ENCODE data around the gene RETREG1. TPM values are rescaled to one million over a fixed set of nuclear protein-coding genes. Genes with fewer than 3 reads are reported as not detected.

RETREG1 gene
- total RNA-seq, 1 experiment from 2014 or later, result 3.4 TPM

GRCh38 chr5:16602182-16602581, 14.6 kb downstream of the RETREG1 start:
- Histone ChIP-seq H2BK5ac (ENCODE audit: insufficient read length, low read length) (no peak overlapping the region), H3K9ac (ENCODE audit: extremely low read depth, insufficient read length, low read length) (no peak overlapping the region), H3K4me1 (ENCODE audit: insufficient read depth, low read length) (peaks cover 6% of the 10 kb centered on the region; the same call in 1 of the 2 replicates), H3K27me3 (ENCODE audit: insufficient read depth, low read length) (no peaks in the 10 kb centered on the region), H3K79me2 (ENCODE audit: insufficient read depth, low read length) (no peaks in the 10 kb centered on the region), H4K8ac (replicated peaks; ENCODE audit: insufficient read length, low read depth, low read length) (no peak overlapping the region), H2AK5ac (ENCODE audit: insufficient read length, low read length) (no peak overlapping the region), H3K4me2 (ENCODE audit: insufficient read depth, insufficient read length, low read length) (no peak overlapping the region), H3K9me3 (ENCODE audit: control insufficient read depth, low read depth, low read length) (no peaks in the 10 kb centered on the region), H4K91ac (ENCODE audit: insufficient read length, low read depth, low read length) (no peak overlapping the region), H2AFZ (ENCODE audit: low read length) (no peak overlapping the region), H3K18ac (ENCODE audit: insufficient read length, low read depth, low read length) (no peak overlapping the region), H3T11ph (ENCODE audit: low read length) (no peak overlapping the region), H2BK12ac (ENCODE audit: insufficient read length, low read depth, low read length) (no peak overlapping the region), H3K79me1 (ENCODE audit: insufficient read depth, low read depth, low read length, poor library complexity, severe bottlenecking) (no peaks in the 10 kb centered on the region), H2BK15ac (ENCODE audit: low read depth, low read length) (no peak overlapping the region), H2BK120ac (ENCODE audit: low read depth, low read length, poor library complexity, severe bottlenecking) (no peak overlapping the region), H3K27ac (ENCODE audit: insufficient read length, low read depth, low read length) (no peak overlapping the region), H3K23me2 (ENCODE audit: insufficient read length, low read depth, low read length, poor library complexity, severe bottlenecking) (no peaks in the 10 kb centered on the region), H3K56ac (ENCODE audit: insufficient read length, low read depth, low read length) (no peak overlapping the region), H3K14ac (ENCODE audit: insufficient read depth, low read length) (no peak overlapping the region), H4K20me1 (ENCODE audit: control insufficient read depth, insufficient read depth, insufficient read length) (no peaks in the 10 kb centered on the region), H4K5ac (ENCODE audit: insufficient read length, low read depth, low read length) (no peak overlapping the region), H3K23ac (ENCODE audit: insufficient read length, low read depth, low read length) (no peak overlapping the region), H2BK20ac (ENCODE audit: low read depth, low read length, poor library complexity, severe bottlenecking) (no peak overlapping the region), H3K4ac (ENCODE audit: low read depth, low read length) (no peak overlapping the region)
- Mint-ChIP-seq H3K4me1 (peaks cover 12 to 14% of the 10 kb centered on the region in 2 experiments), H3K27me3 (ENCODE audit: low read depth) (no peaks in the 10 kb centered on the region), H3K36me3 (ENCODE audit: insufficient read depth in 1 of 3, low read depth in 3 of 3) (peaks cover 0 to 7% (median 0%) of the 10 kb centered on the region in 3 experiments; a peak in 4 of 7 replicates), H3K27ac (no peak overlapping the region), H3K9me3 (peaks cover 3 to 4% of the 10 kb centered on the region in 2 experiments; a peak in 4 of 5 replicates), H3K4me3 (no peak overlapping the region)
- no peak for DNase-seq
- no peak for TF ChIP-seq CTCF (conservative IDR thresholded peaks at IDR 0.05)
- WGBS (ENCODE audit: extremely low coverage, insufficient read length, low lambda C conversion rate), result no CpG with 5 or more reads among the region's 10 CpGs
